Adipocyte (in vitro differentiated cells): ENCODE measurements around the gene SNAP25.

Source experiments
- DNase-seq: peaks from one replicate; pipeline ENCODE4 v3.0.0-alpha.2; 2015; ENCODE audit warnings: low read depth
- H3K27me3 ChIP-seq: replicated peaks from 2 replicates; pipeline ENCODE4 v1.7.0; 2013; ENCODE audit warnings: mild to moderate bottlenecking, low read length, moderate library complexity; ENCODE audit not compliant: control insufficient read depth, insufficient read depth
- H3K36me3 ChIP-seq: 2 replicates; pipeline ENCODE4 v1.7.0; 2013; ENCODE audit warnings: low read length, mild to moderate bottlenecking, moderate library complexity; ENCODE audit not compliant: control insufficient read depth, insufficient read depth, severe bottlenecking
- H3K4me1 ChIP-seq: 2 replicates; pipeline ENCODE4 v1.7.0; 2013; ENCODE audit warnings: mild to moderate bottlenecking, low read length, moderate library complexity; ENCODE audit not compliant: control insufficient read depth, insufficient read depth
- H3K4me3 ChIP-seq: 2 replicates; pipeline ENCODE4 v1.7.0; 2013; ENCODE audit warnings: mild to moderate bottlenecking, low read length, moderate library complexity
- H3K9ac ChIP-seq: 2 replicates; pipeline ENCODE4 v1.7.0; 2013; ENCODE audit warnings: mild to moderate bottlenecking, low read length, moderate library complexity
- H3K9me3 ChIP-seq: 2 replicates; pipeline ENCODE4 v1.7.0; 2013; ENCODE audit warnings: mild to moderate bottlenecking, low read length, moderate library complexity; ENCODE audit not compliant: control insufficient read depth

SNAP25 gene

DNA sequence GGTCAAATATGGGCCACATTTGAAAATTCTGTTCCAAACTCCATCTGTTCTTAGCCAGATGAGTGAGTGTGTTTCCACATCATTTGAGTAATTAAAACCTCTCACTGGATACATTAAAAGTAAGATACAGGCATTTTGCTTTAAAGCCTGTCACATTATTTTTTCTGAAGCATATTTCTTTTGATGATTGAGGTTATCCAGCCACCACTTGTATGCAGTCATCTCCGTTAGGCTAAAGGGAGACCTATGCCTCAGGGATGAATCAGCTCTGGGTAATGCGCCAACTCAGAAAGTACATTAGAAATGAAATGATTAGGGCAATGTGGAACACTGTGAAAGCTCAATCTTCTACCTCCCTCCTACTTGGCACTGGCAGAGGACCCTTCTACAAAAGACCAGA, 90.7 kb downstream of the SNAP25 start:
- peaks cover 61% of the 10 kb centered on the region for H3K4me1 ChIP-seq
- no peaks in the 10 kb centered on the region for H3K36me3 ChIP-seq
- peak overlapping the region; percentile 11 for H3K9ac ChIP-seq
- no peaks in the 10 kb centered on the region for H3K27me3 ChIP-seq
- H3K4me3 ChIP-seq = peak overlapping the region; percentile 10
- H3K9me3 ChIP-seq = no peaks in the 10 kb centered on the region
- DNase-seq = peak; percentile 88

GRCh38 chr20:10312111-10312510, 93.5 kb downstream of the SNAP25 start:
- peaks cover 53% of the 10 kb centered on the region for H3K4me1 ChIP-seq
- no peak overlapping the region for H3K4me3 ChIP-seq
- H3K27me3 ChIP-seq = no peaks in the 10 kb centered on the region
- peaks cover 7% of the 10 kb centered on the region for H3K9me3 ChIP-seq
- no peaks in the 10 kb centered on the region for H3K36me3 ChIP-seq
- no peak overlapping the region for H3K9ac ChIP-seq
- peak; percentile 46 for DNase-seq

DNA sequence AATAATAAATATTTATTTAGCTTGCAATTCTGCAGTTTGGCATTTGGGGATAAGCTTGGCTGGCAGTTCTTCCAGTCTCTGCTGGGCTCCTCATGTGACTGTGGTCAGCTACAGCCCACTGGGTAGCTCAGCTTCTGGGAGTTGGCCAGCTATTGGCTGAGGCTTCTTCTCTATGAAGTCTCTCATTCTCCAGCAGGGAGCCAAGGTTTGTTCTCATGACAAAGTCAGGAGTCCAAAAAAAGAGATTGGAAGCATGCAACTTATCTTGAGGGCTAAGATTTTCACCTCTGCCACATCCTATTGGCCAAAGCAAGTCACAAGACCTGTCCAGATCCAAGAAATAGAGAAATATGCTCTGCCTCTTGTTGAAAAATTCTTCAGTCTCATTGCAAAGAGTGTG, 94.6 kb downstream of the SNAP25 start:
- H3K9ac ChIP-seq = peak overlapping the region; percentile 49
- DNase-seq = no peak
- no peaks in the 10 kb centered on the region for H3K36me3 ChIP-seq
- peaks cover 7% of the 10 kb centered on the region for H3K9me3 ChIP-seq
- peaks cover 44% of the 10 kb centered on the region for H3K4me1 ChIP-seq
- no peak overlapping the region for H3K4me3 ChIP-seq
- H3K27me3 ChIP-seq = no peaks in the 10 kb centered on the region

GRCh38 chr20:10313701-10314100, 95.1 kb downstream of the SNAP25 start:
- no peak for DNase-seq
- H3K9me3 ChIP-seq = peaks cover 7% of the 10 kb centered on the region
- no peaks in the 10 kb centered on the region for H3K27me3 ChIP-seq
- peak overlapping the region; percentile 51 for H3K4me3 ChIP-seq
- H3K9ac ChIP-seq = peak overlapping the region; percentile 49
- H3K4me1 ChIP-seq = peaks cover 41% of the 10 kb centered on the region
- no peaks in the 10 kb centered on the region for H3K36me3 ChIP-seq

- Histone ChIP-seq H3K27me3 (no peaks in the 10 kb centered on the region), H3K4me3 (peak overlapping the region; percentile 51)
Observed at GRCh38 chr20:10314198-10314597, 95.6 kb downstream of the SNAP25 start.

DNA sequence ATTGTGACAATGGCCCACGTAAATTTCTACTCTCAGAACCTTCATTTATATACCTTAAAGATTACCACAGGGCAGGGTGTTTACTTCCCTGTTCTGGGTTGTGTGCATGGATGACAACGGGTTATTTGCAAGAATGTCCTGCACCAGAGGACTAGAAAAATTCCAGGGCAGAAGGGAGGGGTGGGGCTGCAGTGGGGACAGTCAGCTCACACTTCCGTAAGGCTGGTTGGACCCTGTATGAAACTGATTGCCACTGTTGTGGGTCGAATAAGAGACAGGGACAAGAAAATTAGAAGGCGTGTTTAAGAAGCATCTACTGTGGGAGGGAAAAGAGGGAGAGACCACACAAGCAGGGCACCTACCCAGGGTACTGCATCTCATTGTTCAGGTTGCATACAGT, 96.5 kb downstream of the SNAP25 start:
- peaks cover 7% of the 10 kb centered on the region for H3K9me3 ChIP-seq
- H3K4me1 ChIP-seq = peaks cover 32% of the 10 kb centered on the region
- no peak overlapping the region for H3K9ac ChIP-seq
- H3K36me3 ChIP-seq = no peaks in the 10 kb centered on the region
- H3K27me3 ChIP-seq = no peaks in the 10 kb centered on the region
- no peak for DNase-seq
- no peak overlapping the region for H3K4me3 ChIP-seq

More at GRCh38 chr20:10314198-10314597, 95.6 kb downstream of the SNAP25 start:
- Histone ChIP-seq H3K36me3 (no peaks in the 10 kb centered on the region), H3K4me1 (peaks cover 36% of the 10 kb centered on the region), H3K9me3 (peaks cover 7% of the 10 kb centered on the region), H3K9ac (peak overlapping the region; percentile 49)
- peak; percentile 78 for DNase-seq

GRCh38 chr20:10316582-10316981, 98.0 kb downstream of the SNAP25 start:
- no peaks in the 10 kb centered on the region for H3K27me3 ChIP-seq
- H3K4me1 ChIP-seq = peaks cover 41% of the 10 kb centered on the region
- H3K36me3 ChIP-seq = no peaks in the 10 kb centered on the region
- H3K9ac ChIP-seq = no peak overlapping the region
- H3K9me3 ChIP-seq = peaks cover 7% of the 10 kb centered on the region
- DNase-seq = no peak
- no peak overlapping the region for H3K4me3 ChIP-seq

GRCh38 chr20:10318291-10319024, 99.8 kb downstream of the SNAP25 start:
- no peaks in the 10 kb centered on the region for H3K36me3 ChIP-seq
- no peak overlapping the region for H3K9ac ChIP-seq
- H3K4me3 ChIP-seq = no peak overlapping the region
- H3K27me3 ChIP-seq = no peaks in the 10 kb centered on the region
- H3K4me1 ChIP-seq = peaks cover 38% of the 10 kb centered on the region
- DNase-seq = no peak
- peaks cover 7% of the 10 kb centered on the region for H3K9me3 ChIP-seq

GRCh38 chr20:10319855-10320254, 101.2 kb downstream of the SNAP25 start:
- no peaks in the 10 kb centered on the region for H3K27me3 ChIP-seq
- peaks cover 7% of the 10 kb centered on the region for H3K9me3 ChIP-seq
- H3K9ac ChIP-seq = no peak overlapping the region
- H3K4me1 ChIP-seq = peaks cover 24% of the 10 kb centered on the region
- DNase-seq = no peak
- H3K36me3 ChIP-seq = no peaks in the 10 kb centered on the region
- H3K4me3 ChIP-seq = no peak overlapping the region

DNA sequence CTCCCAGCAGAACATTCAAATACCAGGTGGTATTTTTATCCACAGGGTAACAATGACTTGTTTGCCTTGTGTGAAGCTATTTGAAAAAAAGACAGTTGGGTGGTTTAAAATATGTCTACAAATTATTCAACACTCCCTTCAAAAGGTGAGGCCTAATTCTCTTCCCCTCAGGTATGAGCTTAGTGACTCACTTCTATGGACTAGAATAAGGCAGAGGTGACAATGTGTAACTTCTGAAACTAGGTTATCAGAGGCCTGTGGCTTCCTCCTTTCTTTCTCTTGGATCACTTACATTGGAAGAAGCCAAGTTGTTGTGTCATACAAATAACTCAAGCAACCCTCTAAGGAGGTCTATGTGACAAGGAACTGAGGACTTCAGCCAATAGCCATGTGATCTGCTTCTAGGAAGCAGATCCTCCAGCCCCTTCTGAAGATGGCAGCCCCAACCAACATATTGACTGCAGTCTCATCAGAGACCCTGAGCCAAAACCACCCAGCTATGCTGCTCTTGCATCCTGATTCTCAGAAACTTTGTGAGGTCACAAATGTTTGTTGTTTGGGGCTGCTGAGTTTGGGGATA, 102.6 kb downstream of the SNAP25 start:
- no peaks in the 10 kb centered on the region for H3K36me3 ChIP-seq
- no peak for DNase-seq
- no peaks in the 10 kb centered on the region for H3K27me3 ChIP-seq
- peaks cover 22% of the 10 kb centered on the region for H3K4me1 ChIP-seq
- peaks cover 7% of the 10 kb centered on the region for H3K9me3 ChIP-seq
- H3K4me3 ChIP-seq = no peak overlapping the region
- no peak overlapping the region for H3K9ac ChIP-seq

- Histone ChIP-seq H3K9ac (no peak overlapping the region), H3K4me3 (no peak overlapping the region), H3K4me1 (peaks cover 22% of the 10 kb centered on the region), H3K9me3 (no peaks in the 10 kb centered on the region), H3K27me3 (no peaks in the 10 kb centered on the region), H3K36me3 (no peaks in the 10 kb centered on the region)
- DNase-seq = peak; percentile 24
Observed at GRCh38 chr20:10322073-10323012, 103.7 kb downstream of the SNAP25 start.
